ENCODE measurements around the gene ACTR2. TPM values are rescaled to one million over a fixed set of nuclear protein-coding genes. Genes with fewer than 3 reads are reported as not detected.

Gene ACTR2
- total and polyA plus RNA-seq, 8 donors: 16.8 to 187 (median 59.4) TPM

- TF ChIP-seq POLR2AphosphoS5 (IDR thresholded peaks at IDR 0.05) (no peak), EP300 (IDR thresholded peaks at IDR 0.05) (no peak), POLR2A (IDR thresholded peaks at IDR 0.05) (no peak), CTCF (IDR thresholded peaks at IDR 0.05) (no peak)
- DNase-seq: no peak
These were observed 36.4 kb downstream of the ACTR2 start for GRCh38 chr2:65263986-65264385.

GRCh38 chr2:65264821-65265670 lies 37.4 kb downstream of the ACTR2 start:
- no peak overlapping the region for H3K4me3 ChIP-seq
- peaks cover 0 to 85% (median 81%) of the 10 kb centered on the region in 4 donors for H3K36me3 ChIP-seq
- H3K27ac ChIP-seq: no peak overlapping the region
- intact Hi-C loops (cut with DNase I; ENCODE audit: low total_unique reads): loop anchor here (10.0 kb wide), 2 partner anchors 170 to 290 kb away; partner anchors contain the start of gene SPRED2
- no peaks in the 10 kb centered on the region for H3K9me3 ChIP-seq
- peak in 5 of 7 experiments; percentile 41 to 74 (median 64) for TF ChIP-seq CTCF (IDR thresholded peaks at IDR 0.05)
- TF ChIP-seq EP300 (IDR thresholded peaks at IDR 0.05): no peak
- peak in 1 of 3 donors; percentile 76 for TF ChIP-seq POLR2AphosphoS5 (IDR thresholded peaks at IDR 0.05)
- no peaks in the 10 kb centered on the region for H3K27me3 ChIP-seq
- 35 to 42% (median 40%) methylated on average over 8 of the region's 8 CpGs for WGBS, 5 donors
- peak in 1 of 2 donors; percentile 93 for DNase-seq
- H3K4me1 ChIP-seq: peaks cover 0 to 13% (median 3%) of the 10 kb centered on the region in 4 donors

More at GRCh38 chr2:65263986-65264385, 36.4 kb downstream of the ACTR2 start:
- Histone ChIP-seq H3K27me3 (no peaks in the 10 kb centered on the region), H3K9me3 (no peaks in the 10 kb centered on the region), H3K27ac (no peak overlapping the region), H3K4me3 (no peak overlapping the region), H3K36me3 (peaks cover 0 to 88% (median 83%) of the 10 kb centered on the region in 4 donors), H3K4me1 (peaks cover 0 to 13% (median 5%) of the 10 kb centered on the region in 4 donors)
- 84 to 94% (median 90%) methylated on average over 7 of the region's 7 CpGs for WGBS, 5 donors
- intact Hi-C loops (cut with DNase I; ENCODE audit: low total_unique reads): loop anchor here (10.0 kb wide), 2 partner anchors 171 to 291 kb away; partner anchors contain the start of gene SPRED2

- H3K36me3 ChIP-seq: peaks cover 0 to 90% (median 76%) of the 10 kb centered on the region in 4 donors
- DNase-seq: no peak
- H3K4me1 ChIP-seq: peaks cover 0 to 10% (median 3%) of the 10 kb centered on the region in 4 donors
- H3K4me3 ChIP-seq: no peak overlapping the region
- TF ChIP-seq EP300 (IDR thresholded peaks at IDR 0.05) (no peak), POLR2AphosphoS5 (IDR thresholded peaks at IDR 0.05) (no peak), CTCF (IDR thresholded peaks at IDR 0.05) (no peak), POLR2A (IDR thresholded peaks at IDR 0.05) (no peak)
- H3K27ac ChIP-seq: no peak overlapping the region
- intact Hi-C loops (cut with DNase I; ENCODE audit: low total_unique reads): loop anchor here (10.0 kb wide), 2 partner anchors 169 to 289 kb away; partner anchors contain the start of gene SPRED2
- no peaks in the 10 kb centered on the region for H3K9me3 ChIP-seq
- no peaks in the 10 kb centered on the region for H3K27me3 ChIP-seq
These were observed 38.0 kb downstream of the ACTR2 start for GRCh38 chr2:65265671-65266045.

- Histone ChIP-seq H3K27ac (no peak overlapping the region), H3K36me3 (peaks cover under 1 to 85% (median 72%) of the 10 kb centered on the region in 4 donors), H3K4me1 (peaks cover 0 to 10% (median 3%) of the 10 kb centered on the region in 4 donors), H3K4me3 (no peak overlapping the region), H3K9me3 (no peaks in the 10 kb centered on the region), H3K27me3 (no peaks in the 10 kb centered on the region)
- DNase-seq: no peak
- TF ChIP-seq POLR2A (IDR thresholded peaks at IDR 0.05): no peak
- TF ChIP-seq EP300 (IDR thresholded peaks at IDR 0.05): no peak
- TF ChIP-seq CTCF (IDR thresholded peaks at IDR 0.05): no peak
- TF ChIP-seq POLR2AphosphoS5 (IDR thresholded peaks at IDR 0.05): no peak
- intact Hi-C loops (cut with DNase I; ENCODE audit: low total_unique reads): loop anchor here (10.0 kb wide), 2 partner anchors 168 to 288 kb away; partner anchors contain the start of gene SPRED2
- WGBS, 5 donors: 92 to 97% (median 97%) methylated on average over 1 of the region's 1 CpG
These were observed 39.4 kb downstream of the ACTR2 start for GRCh38 chr2:65267008-65267407.
